NCI-H446 (cell line): ENCODE results near the gene RAVER2.
"Not testable (repeated sequence)": the region's sequence is repeated elsewhere in the genome, so short reads cannot be mapped to it uniquely, and the experiment has no call there.

ENCODE experiments used
- DNase-seq, 2 experiments: peaks; one replicate each; lab custom pipeline; 2025; lab: John Stamatoyannopoulos, UW

Gene RAVER2

GRCh38 chr1:64748222-64748621 lies 3.3 kb downstream of the RAVER2 start:
- no peak for DNase-seq

- DNase-seq = no peak
These were observed 3.8 kb downstream of the RAVER2 start for GRCh38 chr1:64748706-64749105.

- no peak for DNase-seq
These were observed 5.2 kb downstream of the RAVER2 start for GRCh38 chr1:64750092-64750491.

GRCh38 chr1:64750875-64751274 lies 6.0 kb downstream of the RAVER2 start:
- DNase-seq = no peak

- DNase-seq = no peak
These were observed 9.3 kb downstream of the RAVER2 start for GRCh38 chr1:64754173-64754572.

GRCh38 chr1:64755361-64755760 lies 10.5 kb downstream of the RAVER2 start:
- DNase-seq = no peak

GRCh38 chr1:64756770-64757169 lies 11.9 kb downstream of the RAVER2 start:
- DNase-seq = no peak

- DNase-seq = no peak
These were observed 12.3 kb downstream of the RAVER2 start for GRCh38 chr1:64757213-64757612.

- no peak for DNase-seq
These were observed 13.4 kb downstream of the RAVER2 start for GRCh38 chr1:64758233-64758632.

GRCh38 chr1:64759968-64760367 lies 15.1 kb downstream of the RAVER2 start:
- DNase-seq = no peak

GRCh38 chr1:64765012-64765411 lies 20.1 kb downstream of the RAVER2 start:
- no peak for DNase-seq

GRCh38 chr1:64765826-64766225 lies 21.0 kb downstream of the RAVER2 start:
- no peak for DNase-seq

- no peak for DNase-seq
These were observed 21.6 kb downstream of the RAVER2 start for GRCh38 chr1:64766429-64766828.

- no peak for DNase-seq
These were observed 24.6 kb downstream of the RAVER2 start for GRCh38 chr1:64769482-64769881.

GRCh38 chr1:64769971-64770370 lies 25.1 kb downstream of the RAVER2 start:
- no peak for DNase-seq

GRCh38 chr1:64773306-64773705 lies 28.4 kb downstream of the RAVER2 start:
- not testable (repeated sequence) for DNase-seq

GRCh38 chr1:64775113-64775512 lies 30.2 kb downstream of the RAVER2 start:
- no peak for DNase-seq

GRCh38 chr1:64782044-64782443 lies 37.2 kb downstream of the RAVER2 start:
- not testable (repeated sequence) for DNase-seq

GRCh38 chr1:64782848-64783247 lies 38.0 kb downstream of the RAVER2 start:
- not testable (repeated sequence) for DNase-seq

- no peak for DNase-seq
These were observed 46.1 kb downstream of the RAVER2 start for GRCh38 chr1:64790832-64791487.

- no peak for DNase-seq
These were observed 54.0 kb downstream of the RAVER2 start for GRCh38 chr1:64798872-64799271.

GRCh38 chr1:64801851-64802523 lies 57.1 kb downstream of the RAVER2 start:
- no peak for DNase-seq

- DNase-seq = no peak
These were observed 64.4 kb downstream of the RAVER2 start for GRCh38 chr1:64809309-64809708.

- DNase-seq = no peak
These were observed 65.1 kb downstream of the RAVER2 start for GRCh38 chr1:64810001-64810400.
